Measurements from ENCODE around the gene HBQ1.

Gene HBQ1

DNA sequence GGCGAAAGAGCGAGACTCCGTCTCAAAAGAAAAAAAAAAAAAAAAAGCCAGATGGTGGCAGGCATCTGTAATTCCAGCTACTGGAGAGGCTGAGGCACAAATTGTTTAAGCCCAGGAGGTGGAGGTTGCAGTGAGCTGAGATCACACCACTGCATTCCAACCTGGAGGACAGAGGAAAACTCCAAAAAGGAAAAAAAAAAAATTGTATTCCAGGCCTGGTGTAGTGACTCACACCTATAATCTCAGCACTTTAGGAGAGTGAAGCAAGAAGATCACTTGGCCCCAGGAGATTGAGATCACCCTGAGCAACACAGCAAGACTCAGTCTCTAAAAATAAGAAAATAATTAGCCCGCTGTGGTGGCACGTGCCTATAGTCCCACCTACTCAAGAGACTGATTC lies 20.1 kb downstream of the HBQ1 start:
- Histone ChIP-seq H3K4me1 (ENCODE audit: control insufficient read depth, insufficient read depth, low read length) (no peaks in the 10 kb centered on the region), H3K27ac (ENCODE audit: extremely low read depth, low read depth, low read length) (no peak overlapping the region), H3K9me3 (ENCODE audit: control insufficient read depth, insufficient read depth, low read depth, low read length) (no peaks in the 10 kb centered on the region), H3K4me3 (ENCODE audit: low read depth, low read length) (no peak overlapping the region), H3K36me3 (ENCODE audit: control insufficient read depth in 2 of 2, insufficient read depth in 1 of 2, low read length in 2 of 2) (peaks cover 81 to 84% of the 10 kb centered on the region in 2 experiments)
- POLR2A ChIA-PET = no interaction called here
- CTCF ChIA-PET = interaction anchor here (1.0 to 1.5 kb wide), 2 partner anchors 8 to 93 kb away, joined by 3 to 4 read pairs; no protein-coding TSS in a partner anchor
- TF ChIP-seq ZNF585B (tag by site-specific recombination; IDR thresholded peaks at IDR 0.05) (no peak), ZNF558 (tag by site-specific recombination; IDR thresholded peaks at IDR 0.05) (no peak), ZIC2 (tag by site-specific recombination; IDR thresholded peaks at IDR 0.05) (peak; percentile 91), PRDM6 (tag by site-specific recombination; IDR thresholded peaks at IDR 0.05) (peak; percentile 83; the same call in 1 of the 2 replicates), ZNF335 (tag by site-specific recombination; conservative IDR thresholded peaks at IDR 0.05) (no peak), ZNF660 (tag by site-specific recombination; IDR thresholded peaks at IDR 0.05) (0 out of 2 replicates have a peak, but pooled peaks have one; percentile 72), ZNF664 (tag by site-specific recombination; IDR thresholded peaks at IDR 0.05) (no peak), ZNF48 (tag by site-specific recombination; IDR thresholded peaks at IDR 0.05) (no peak), ZNF473 (tag by site-specific recombination; IDR thresholded peaks at IDR 0.05) (no peak), ZNF677 (tag by site-specific recombination; IDR thresholded peaks at IDR 0.05) (no peak), ZBTB21 (tag by site-specific recombination; IDR thresholded peaks at IDR 0.05) (no peak), BCL6B (tag by site-specific recombination; IDR thresholded peaks at IDR 0.05) (no peak), ZNF530 (tag by site-specific recombination; IDR thresholded peaks at IDR 0.05; ENCODE audit: low read depth) (no peak), GLIS1 (tag by site-specific recombination; IDR thresholded peaks at IDR 0.05) (no peak), KLF16 (tag by site-specific recombination; IDR thresholded peaks at IDR 0.05) (no peak), PRDM1 (tag by site-specific recombination; IDR thresholded peaks at IDR 0.05) (peak; percentile 52; the same call in 1 of the 2 replicates), OVOL3 (tag by site-specific recombination; IDR thresholded peaks at IDR 0.05) (no peak), ZNF514 (tag by site-specific recombination; IDR thresholded peaks at IDR 0.05) (no peak), SP3 (tag by site-specific recombination; IDR thresholded peaks at IDR 0.05) (no peak), ZNF184 (tag by site-specific recombination; IDR thresholded peaks at IDR 0.05) (0 out of 2 replicates have a peak, but pooled peaks have one; percentile 28)
- TF ChIP-seq, protein P1, sequence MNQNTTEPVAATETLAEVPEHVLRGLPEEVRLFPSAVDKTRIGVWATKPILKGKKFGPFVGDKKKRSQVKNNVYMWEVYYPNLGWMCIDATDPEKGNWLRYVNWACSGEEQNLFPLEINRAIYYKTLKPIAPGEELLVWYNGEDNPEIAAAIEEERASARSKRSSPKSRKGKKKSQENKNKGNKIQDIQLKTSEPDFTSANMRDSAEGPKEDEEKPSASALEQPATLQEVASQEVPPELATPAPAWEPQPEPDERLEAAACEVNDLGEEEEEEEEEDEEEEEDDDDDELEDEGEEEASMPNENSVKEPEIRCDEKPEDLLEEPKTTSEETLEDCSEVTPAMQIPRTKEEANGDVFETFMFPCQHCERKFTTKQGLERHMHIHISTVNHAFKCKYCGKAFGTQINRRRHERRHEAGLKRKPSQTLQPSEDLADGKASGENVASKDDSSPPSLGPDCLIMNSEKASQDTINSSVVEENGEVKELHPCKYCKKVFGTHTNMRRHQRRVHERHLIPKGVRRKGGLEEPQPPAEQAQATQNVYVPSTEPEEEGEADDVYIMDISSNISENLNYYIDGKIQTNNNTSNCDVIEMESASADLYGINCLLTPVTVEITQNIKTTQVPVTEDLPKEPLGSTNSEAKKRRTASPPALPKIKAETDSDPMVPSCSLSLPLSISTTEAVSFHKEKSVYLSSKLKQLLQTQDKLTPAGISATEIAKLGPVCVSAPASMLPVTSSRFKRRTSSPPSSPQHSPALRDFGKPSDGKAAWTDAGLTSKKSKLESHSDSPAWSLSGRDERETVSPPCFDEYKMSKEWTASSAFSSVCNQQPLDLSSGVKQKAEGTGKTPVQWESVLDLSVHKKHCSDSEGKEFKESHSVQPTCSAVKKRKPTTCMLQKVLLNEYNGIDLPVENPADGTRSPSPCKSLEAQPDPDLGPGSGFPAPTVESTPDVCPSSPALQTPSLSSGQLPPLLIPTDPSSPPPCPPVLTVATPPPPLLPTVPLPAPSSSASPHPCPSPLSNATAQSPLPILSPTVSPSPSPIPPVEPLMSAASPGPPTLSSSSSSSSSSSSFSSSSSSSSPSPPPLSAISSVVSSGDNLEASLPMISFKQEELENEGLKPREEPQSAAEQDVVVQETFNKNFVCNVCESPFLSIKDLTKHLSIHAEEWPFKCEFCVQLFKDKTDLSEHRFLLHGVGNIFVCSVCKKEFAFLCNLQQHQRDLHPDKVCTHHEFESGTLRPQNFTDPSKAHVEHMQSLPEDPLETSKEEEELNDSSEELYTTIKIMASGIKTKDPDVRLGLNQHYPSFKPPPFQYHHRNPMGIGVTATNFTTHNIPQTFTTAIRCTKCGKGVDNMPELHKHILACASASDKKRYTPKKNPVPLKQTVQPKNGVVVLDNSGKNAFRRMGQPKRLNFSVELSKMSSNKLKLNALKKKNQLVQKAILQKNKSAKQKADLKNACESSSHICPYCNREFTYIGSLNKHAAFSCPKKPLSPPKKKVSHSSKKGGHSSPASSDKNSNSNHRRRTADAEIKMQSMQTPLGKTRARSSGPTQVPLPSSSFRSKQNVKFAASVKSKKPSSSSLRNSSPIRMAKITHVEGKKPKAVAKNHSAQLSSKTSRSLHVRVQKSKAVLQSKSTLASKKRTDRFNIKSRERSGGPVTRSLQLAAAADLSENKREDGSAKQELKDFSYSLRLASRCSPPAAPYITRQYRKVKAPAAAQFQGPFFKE (tag by site-specific recombination; IDR thresholded peaks at IDR 0.05; ENCODE audit: borderline replicate concordance) = no peak
- TF ChIP-seq, protein P2, sequence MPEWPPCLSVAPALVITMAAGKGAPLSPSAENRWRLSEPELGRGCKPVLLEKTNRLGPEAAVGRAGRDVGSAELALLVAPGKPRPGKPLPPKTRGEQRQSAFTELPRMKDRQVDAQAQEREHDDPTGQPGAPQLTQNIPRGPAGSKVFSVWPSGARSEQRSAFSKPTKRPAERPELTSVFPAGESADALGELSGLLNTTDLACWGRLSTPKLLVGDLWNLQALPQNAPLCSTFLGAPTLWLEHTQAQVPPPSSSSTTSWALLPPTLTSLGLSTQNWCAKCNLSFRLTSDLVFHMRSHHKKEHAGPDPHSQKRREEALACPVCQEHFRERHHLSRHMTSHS (tag by site-specific recombination; IDR thresholded peaks at IDR 0.05) = no peak
- TF ChIP-seq, protein P3, sequence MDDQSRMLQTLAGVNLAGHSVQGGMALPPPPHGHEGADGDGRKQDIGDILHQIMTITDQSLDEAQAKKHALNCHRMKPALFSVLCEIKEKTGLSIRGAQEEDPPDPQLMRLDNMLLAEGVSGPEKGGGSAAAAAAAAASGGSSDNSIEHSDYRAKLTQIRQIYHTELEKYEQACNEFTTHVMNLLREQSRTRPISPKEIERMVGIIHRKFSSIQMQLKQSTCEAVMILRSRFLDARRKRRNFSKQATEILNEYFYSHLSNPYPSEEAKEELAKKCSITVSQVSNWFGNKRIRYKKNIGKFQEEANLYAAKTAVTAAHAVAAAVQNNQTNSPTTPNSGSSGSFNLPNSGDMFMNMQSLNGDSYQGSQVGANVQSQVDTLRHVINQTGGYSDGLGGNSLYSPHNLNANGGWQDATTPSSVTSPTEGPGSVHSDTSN (CRISPR knock-in tag; IDR thresholded peaks at IDR 0.05) = no peak
- TF ChIP-seq, protein P4, sequence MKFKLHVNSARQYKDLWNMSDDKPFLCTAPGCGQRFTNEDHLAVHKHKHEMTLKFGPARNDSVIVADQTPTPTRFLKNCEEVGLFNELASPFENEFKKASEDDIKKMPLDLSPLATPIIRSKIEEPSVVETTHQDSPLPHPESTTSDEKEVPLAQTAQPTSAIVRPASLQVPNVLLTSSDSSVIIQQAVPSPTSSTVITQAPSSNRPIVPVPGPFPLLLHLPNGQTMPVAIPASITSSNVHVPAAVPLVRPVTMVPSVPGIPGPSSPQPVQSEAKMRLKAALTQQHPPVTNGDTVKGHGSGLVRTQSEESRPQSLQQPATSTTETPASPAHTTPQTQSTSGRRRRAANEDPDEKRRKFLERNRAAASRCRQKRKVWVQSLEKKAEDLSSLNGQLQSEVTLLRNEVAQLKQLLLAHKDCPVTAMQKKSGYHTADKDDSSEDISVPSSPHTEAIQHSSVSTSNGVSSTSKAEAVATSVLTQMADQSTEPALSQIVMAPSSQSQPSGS (tag by site-specific recombination; IDR thresholded peaks at IDR 0.05; ENCODE audit: low read depth) = no peak
- TF ChIP-seq, protein P5, sequence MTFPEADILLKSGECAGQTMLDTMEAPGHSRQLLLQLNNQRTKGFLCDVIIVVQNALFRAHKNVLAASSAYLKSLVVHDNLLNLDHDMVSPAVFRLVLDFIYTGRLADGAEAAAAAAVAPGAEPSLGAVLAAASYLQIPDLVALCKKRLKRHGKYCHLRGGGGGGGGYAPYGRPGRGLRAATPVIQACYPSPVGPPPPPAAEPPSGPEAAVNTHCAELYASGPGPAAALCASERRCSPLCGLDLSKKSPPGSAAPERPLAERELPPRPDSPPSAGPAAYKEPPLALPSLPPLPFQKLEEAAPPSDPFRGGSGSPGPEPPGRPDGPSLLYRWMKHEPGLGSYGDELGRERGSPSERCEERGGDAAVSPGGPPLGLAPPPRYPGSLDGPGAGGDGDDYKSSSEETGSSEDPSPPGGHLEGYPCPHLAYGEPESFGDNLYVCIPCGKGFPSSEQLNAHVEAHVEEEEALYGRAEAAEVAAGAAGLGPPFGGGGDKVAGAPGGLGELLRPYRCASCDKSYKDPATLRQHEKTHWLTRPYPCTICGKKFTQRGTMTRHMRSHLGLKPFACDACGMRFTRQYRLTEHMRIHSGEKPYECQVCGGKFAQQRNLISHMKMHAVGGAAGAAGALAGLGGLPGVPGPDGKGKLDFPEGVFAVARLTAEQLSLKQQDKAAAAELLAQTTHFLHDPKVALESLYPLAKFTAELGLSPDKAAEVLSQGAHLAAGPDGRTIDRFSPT (tag by site-specific recombination; IDR thresholded peaks at IDR 0.05) = peak; percentile 49; the same call in 1 of the 2 replicates
